HG03280 (cell line): ENCODE measurements around the gene OR6B1.
"Not testable (repeated sequence)": the region's sequence is repeated elsewhere in the genome, so short reads cannot be mapped to it uniquely, and the experiment has no call there.

Experiments
- ATAC-seq: cut with Tn5 transposase; IDR thresholded peaks from one replicate; pipeline ENCODE4 v1.9.1; 2021; ENCODE audit warnings: mild to moderate bottlenecking, moderate library complexity; ENCODE audit not compliant: unreplicated experiment

Gene OR6B1

GRCh38 chr7:144004703-144005102 is 4.6 kb downstream of the OR6B1 start:
- no peak for ATAC-seq

DNA sequence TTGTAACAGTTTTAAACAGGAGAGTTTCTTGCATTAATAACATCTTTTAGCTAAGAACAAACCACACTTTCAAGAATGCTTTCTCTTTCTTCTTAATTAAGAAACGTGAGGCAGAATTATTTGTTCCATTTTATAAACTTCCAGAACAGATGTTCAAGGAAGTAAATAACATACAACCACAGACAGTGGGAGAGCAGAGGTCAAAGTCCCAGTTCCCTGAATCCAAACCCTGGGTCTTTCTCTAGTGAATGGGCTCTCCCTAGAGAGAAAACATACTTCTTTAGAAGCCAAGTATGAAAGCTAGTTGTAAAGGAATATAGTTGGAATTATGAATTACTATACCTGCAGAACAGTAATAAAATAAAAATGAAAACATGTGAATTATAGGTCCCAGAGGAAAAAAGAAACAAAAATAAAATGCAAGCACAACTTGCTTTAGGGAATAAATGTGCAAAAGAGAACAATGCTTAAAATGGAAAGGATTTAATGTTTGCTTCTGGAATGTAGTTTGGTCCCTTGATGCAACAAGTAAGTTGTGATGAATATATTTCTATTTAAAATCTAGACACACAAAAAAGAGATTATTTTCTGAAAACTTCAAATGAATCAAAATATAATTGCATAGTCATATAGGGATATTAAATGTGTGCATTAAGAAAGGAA is 6.0 kb downstream of the OR6B1 start:
- ATAC-seq, result no peak

GRCh38 chr7:144006692-144007042 is 6.5 kb downstream of the OR6B1 start:
- ATAC-seq, result no peak

DNA sequence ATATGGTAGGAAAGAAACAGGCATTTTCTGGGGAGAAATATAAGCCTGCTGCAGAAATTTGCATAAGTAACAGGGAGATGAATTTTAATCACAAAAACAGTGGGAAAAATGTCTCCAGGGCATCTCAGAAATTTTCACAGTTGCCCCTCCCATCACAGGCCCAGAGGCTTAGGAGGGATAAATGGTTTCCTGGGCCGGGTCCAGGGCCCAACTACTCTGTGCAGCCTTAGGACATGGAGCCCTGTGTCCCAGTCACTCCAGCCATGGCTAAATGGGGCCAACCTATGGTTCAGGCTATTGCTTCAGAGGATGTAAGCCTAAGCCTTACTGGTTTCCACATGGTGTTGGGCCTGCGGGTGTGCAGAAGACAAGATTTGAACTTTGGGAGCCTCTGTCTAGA is 9.2 kb downstream of the OR6B1 start:
- ATAC-seq, result no peak

- ATAC-seq, result not testable (repeated sequence)
Measured at GRCh38 chr7:144010061-144010460, 9.9 kb downstream of the OR6B1 start.

DNA sequence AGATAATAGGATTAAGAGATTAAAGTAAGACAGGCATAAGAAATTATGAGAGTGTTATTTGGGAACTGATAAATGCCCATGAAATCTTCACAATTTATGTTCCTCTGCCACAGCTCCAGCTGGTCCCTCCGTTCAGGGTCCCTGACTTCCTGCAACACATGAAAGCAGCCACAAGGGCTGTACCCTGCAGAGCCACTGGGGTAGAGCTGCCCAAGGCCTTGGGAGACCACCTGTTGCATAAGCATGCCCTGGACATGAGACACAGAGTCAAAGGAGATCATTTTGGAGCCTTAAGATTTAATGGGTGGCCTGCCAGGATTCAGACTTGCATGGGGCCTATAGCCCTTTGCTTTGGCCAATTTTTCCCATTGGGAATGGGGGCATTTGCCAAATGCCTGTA is 10.7 kb downstream of the OR6B1 start:
- ATAC-seq, result not testable (repeated sequence)

DNA sequence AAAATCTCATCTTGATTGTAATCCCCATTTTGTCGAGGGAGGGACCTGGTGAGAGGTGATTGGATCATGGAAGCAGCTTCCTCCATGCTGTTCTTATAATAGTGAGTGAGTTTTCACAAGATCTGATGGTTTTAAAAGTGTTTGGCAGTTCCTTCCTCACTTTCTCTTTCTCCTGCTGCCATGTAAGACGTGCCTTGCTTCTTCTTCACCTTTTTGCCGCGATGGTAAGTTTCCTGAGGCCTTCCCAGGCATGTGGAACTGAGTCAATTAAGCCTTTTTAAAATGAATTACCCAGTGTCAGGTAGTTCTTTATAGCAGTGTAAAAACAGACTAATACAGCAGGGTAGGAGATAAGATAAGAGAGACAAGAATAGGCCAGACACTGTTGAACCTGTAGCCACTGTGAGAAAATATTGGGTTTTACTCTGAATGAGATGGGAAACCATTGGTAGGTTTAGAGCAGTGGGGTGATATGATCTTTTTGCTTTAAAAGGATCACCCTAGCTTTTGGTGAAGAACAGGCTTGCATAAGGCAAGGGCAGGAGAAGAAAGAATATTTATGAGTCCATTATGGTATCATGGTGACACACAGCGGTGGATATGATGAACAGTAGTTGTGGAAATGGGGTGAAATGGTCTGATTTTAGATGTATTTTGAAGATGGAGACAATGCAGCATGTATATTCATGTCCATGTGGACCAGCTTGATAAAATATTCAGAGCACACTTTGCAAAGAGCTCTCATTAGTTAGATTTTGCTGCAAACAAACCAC is 11.5 kb downstream of the OR6B1 start:
- no peak for ATAC-seq

DNA sequence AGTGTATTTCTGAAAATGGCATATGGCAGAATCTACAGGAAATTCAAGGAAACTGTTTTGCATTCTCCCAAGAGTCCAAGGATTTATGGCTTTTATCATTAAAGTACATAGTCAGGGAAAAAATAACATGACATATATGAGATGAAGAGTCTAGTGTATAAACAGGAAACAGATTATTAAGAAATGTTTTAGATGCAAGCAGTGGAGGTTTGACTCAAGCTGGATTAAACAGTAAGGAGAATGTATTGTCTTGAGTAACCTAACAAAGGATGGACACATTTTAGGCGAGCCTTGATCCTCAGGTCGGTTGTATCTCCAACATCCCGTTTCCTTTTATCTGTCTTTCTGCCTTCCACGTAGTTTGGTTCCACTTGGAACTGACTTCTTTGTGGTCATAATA is 17.9 kb downstream of the OR6B1 start:
- no peak for ATAC-seq

- ATAC-seq, result no peak
Measured at GRCh38 chr7:144019457-144019856, 19.3 kb downstream of the OR6B1 start.

- no peak for ATAC-seq
Measured at GRCh38 chr7:144020340-144020739, 20.2 kb downstream of the OR6B1 start.

GRCh38 chr7:144022169-144022568 is 22.0 kb downstream of the OR6B1 start:
- no peak for ATAC-seq

DNA sequence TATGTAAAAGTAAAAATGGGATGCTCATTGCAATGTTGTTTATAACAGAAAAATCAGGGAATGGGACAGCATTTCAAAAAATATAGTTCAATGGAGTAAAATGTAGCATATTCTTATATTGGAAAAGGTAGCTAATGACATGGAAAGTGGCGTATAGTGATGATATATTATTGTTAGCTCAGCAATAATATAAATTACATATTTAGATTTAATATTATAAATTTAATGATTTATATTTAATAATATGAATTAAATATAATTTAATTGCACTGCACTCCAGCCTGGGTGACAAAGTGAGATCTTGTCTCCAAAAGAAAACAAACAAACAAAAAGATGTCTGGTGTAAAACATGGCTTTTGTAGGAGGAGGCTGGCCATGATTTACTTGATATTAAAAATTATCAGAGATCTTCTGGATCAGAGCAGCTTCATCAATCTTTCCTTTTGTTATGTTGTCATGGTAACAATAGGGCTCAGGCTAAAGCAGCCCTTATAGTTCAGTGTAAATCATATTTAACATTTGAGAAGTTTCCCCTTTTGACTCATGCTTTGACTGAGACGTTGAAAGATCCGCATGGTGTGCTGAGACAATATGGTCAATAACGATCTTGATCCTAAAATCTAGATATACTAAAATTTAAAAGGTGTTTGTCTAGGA is 23.2 kb downstream of the OR6B1 start:
- ATAC-seq, result no peak

DNA sequence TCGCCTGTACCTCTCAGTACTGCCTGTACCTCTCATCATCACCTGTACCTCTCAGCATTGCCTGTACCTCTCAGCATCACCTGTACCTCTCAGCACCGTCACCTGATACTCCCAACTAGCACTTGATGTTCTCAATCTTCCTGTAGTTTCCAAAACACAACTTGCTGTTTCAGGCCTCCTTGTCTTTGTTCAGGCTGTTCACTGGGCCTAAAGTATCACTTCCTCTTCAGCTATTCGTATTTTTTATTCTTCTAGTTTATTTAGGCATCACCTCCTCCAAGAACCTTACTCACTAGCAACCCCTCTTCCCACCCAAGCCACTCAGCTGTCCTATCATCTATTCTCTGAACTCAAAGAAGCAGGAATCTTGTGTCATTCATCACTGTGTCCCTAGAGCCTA is 24.1 kb downstream of the OR6B1 start:
- ATAC-seq, result no peak

DNA sequence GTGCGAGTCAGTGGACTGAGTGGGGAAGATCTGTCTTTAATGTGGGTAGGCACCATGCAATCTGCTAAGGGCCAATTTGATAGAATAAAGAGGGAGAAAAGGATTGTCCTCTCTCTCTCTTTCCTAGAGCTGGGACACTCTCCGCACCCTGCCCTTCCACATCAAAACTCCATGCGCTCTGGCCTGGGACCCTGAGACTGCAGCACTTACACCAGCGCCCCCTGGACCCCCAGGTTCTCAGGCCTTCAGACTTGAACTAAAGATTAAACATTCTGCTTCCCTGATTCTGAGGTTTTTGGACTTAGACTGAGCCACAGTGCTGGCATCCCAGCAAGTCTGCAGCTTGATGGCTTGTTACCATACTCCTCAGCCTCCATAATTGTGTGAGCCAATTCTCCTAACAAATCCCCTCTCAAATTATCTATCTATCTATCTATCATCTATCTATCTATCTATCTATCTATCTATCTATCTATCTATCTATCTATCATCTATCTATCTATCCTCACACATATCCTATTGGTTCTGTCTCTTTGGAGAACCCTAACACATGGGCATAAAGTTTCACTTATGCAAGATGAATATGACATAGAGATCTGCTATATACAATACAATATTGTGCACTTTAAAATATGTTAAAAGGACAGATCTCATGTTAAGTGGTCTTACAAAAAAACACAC is 26.2 kb downstream of the OR6B1 start:
- ATAC-seq, result no peak

GRCh38 chr7:144027070-144027469 is 26.9 kb downstream of the OR6B1 start:
- no peak for ATAC-seq

GRCh38 chr7:144027974-144028373 is 27.9 kb downstream of the OR6B1 start:
- ATAC-seq, result no peak

GRCh38 chr7:144028547-144028946 is 28.4 kb downstream of the OR6B1 start:
- ATAC-seq, result no peak

- ATAC-seq, result no peak
Measured at GRCh38 chr7:144032516-144032915, 32.4 kb downstream of the OR6B1 start.

GRCh38 chr7:144032985-144033709 is 33.0 kb downstream of the OR6B1 start:
- no peak for ATAC-seq

DNA sequence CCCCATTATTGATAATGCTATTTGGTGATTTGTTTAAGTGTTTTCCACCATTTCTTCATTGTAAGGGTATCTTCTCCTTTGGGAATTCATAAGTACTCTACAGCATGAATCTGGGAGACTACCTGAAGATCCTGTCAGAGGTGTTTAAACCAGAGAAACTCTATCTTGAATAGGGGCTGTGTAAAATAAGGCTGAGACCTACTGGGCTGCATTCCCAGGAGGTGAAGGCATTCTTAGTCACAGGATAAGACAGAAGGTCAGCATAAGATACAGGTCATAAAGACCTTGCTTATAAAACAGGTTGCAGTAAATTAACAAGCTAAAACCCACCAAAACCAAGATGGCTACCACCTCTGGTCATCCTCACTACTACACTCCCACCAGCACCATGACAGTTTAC is 35.3 kb downstream of the OR6B1 start:
- ATAC-seq, result no peak

DNA sequence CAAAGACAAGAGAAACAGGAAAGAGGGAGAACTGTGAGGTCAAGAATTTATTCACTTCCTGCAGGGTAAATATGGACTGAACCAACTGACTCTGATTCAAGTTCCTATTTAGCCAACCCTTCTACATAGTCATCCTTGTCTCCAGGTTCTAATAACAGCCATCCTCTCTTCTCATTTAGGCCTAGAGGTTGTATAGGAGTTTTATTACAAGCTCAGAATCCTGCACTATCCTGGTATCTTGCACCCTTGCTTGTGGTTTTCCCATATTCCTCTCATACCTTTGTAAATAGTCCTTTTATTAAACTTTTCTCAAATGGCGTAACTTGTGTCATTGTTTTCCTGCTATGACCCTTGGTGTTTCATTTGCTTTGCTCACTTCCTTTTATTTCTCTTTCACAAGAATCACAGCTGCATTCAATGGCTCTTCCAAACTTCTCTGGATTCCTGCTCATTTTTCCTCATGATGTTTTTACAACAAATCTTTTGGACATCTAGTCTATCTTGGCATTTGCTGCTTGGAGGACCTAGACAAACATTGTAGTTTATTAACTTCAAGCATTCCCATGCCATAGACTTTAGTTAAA is 36.3 kb downstream of the OR6B1 start:
- no peak for ATAC-seq
